Endothelial cell of umbilical vein (primary cell): ENCODE results near the gene TMEM239.

Experiments used
- EZH2 ChIP-seq: IDR thresholded peaks from 2 replicates; pipeline ENCODE4 v1.6.1; 2012; ENCODE audit warnings: borderline replicate concordance, low read depth, mild to moderate bottlenecking, moderate library complexity, low read length, inconsistent platforms; ENCODE audit not compliant: severe bottlenecking
- POLR2A ChIP-seq: IDR thresholded peaks from 2 replicates; pipeline ENCODE4 v1.6.1; 2012; ENCODE audit warnings: low read depth, mild to moderate bottlenecking, control low read depth, low read length
- POLR2AphosphoS5 ChIP-seq: IDR thresholded peaks from 2 replicates; pipeline ENCODE4 v1.6.1; 2012; ENCODE audit warnings: low read depth, mild to moderate bottlenecking, control low read depth, low read length, moderate library complexity; ENCODE audit not compliant: insufficient read depth
- TF ChIP-seq, protein P1 (sequence below), 2 donors: IDR thresholded peaks; 1 replicate in 1 of 2; 2 replicates in 1 of 2; pipeline ENCODE4 v1.5.1; 2011; ENCODE audit warnings: low read length in 2 of 2, mild to moderate bottlenecking in 2 of 2, moderate library complexity in 2 of 2, control low read depth in 1 of 2, inconsistent platforms in 1 of 2, low read depth in 1 of 2; ENCODE audit not compliant: insufficient read depth in 1 of 2; ENCODE audit errors: extremely low read depth in 1 of 2

DNA sequence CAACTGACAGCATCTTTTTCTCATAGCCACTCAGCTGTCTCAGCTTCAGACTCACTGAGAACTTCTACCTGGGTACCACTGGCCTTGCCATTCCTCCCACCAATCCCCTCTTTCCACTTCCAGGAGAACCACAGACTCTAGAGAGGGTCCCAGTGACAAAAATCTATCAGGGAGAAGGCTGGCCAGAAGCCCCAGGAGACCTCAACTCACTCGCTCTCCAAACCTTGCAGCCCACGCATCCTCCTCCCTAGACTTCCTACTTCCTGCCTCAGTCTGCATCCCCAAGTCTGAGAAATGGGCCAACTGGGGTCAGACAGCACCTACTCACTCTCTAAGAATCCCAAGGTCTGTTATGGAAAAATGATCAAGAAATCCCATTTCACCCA, 1.2 kb downstream of the TMEM239 start:
- TF ChIP-seq, protein P1, sequence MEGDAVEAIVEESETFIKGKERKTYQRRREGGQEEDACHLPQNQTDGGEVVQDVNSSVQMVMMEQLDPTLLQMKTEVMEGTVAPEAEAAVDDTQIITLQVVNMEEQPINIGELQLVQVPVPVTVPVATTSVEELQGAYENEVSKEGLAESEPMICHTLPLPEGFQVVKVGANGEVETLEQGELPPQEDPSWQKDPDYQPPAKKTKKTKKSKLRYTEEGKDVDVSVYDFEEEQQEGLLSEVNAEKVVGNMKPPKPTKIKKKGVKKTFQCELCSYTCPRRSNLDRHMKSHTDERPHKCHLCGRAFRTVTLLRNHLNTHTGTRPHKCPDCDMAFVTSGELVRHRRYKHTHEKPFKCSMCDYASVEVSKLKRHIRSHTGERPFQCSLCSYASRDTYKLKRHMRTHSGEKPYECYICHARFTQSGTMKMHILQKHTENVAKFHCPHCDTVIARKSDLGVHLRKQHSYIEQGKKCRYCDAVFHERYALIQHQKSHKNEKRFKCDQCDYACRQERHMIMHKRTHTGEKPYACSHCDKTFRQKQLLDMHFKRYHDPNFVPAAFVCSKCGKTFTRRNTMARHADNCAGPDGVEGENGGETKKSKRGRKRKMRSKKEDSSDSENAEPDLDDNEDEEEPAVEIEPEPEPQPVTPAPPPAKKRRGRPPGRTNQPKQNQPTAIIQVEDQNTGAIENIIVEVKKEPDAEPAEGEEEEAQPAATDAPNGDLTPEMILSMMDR (IDR thresholded peaks at IDR 0.05; ENCODE audit: extremely low read depth in 1 of 2, insufficient read depth in 1 of 2, low read depth in 1 of 2, low read length in 2 of 2): no peak
- no peak for TF ChIP-seq POLR2AphosphoS5
- no peak for TF ChIP-seq EZH2
- no peak for TF ChIP-seq POLR2A
